ENCODE data around the gene DUSP28.

DNA sequence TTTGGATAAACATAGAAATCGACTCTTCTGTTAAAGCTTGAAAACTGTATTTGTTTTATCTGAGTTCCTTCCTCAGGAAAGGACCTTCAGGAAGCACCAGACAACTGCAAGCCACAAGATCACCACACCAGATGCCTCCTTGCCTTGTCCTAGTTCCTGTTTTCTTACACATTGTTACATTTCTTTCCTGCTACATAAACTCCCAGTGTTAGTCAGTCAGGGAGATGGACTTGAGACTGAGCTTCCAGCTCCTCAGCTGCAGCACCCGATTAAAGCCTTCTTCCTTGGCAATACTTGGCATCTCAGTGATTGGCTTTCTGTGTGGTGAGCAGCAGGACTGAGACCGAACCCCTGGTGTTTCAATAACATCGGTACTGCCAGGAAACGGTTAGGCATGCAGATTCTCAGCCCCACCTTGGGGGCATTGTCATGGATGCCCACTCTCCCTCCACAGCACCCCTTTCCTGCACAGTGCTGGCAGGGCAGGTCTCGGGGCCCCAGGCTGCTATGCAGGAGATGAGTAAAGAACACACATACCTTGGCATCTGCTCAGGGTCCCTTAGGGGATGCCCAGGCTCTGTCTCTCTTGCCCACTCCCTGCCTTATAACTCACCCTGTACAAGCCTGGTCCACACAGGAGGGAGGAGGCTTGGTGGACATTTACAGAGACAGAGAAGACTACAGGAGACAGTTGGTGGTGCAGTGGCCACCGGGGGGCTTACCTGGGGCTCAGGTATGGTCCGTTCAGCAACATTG, 35.0 kb upstream of the DUSP28 start:
- TF ChIP-seq, protein P1, sequence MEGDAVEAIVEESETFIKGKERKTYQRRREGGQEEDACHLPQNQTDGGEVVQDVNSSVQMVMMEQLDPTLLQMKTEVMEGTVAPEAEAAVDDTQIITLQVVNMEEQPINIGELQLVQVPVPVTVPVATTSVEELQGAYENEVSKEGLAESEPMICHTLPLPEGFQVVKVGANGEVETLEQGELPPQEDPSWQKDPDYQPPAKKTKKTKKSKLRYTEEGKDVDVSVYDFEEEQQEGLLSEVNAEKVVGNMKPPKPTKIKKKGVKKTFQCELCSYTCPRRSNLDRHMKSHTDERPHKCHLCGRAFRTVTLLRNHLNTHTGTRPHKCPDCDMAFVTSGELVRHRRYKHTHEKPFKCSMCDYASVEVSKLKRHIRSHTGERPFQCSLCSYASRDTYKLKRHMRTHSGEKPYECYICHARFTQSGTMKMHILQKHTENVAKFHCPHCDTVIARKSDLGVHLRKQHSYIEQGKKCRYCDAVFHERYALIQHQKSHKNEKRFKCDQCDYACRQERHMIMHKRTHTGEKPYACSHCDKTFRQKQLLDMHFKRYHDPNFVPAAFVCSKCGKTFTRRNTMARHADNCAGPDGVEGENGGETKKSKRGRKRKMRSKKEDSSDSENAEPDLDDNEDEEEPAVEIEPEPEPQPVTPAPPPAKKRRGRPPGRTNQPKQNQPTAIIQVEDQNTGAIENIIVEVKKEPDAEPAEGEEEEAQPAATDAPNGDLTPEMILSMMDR (IDR thresholded peaks at IDR 0.05; ENCODE audit: low read depth, low read length) = no peak
- TF ChIP-seq EZH2phosphoT487 (IDR thresholded peaks at IDR 0.05; ENCODE audit: low read depth) = no peak

Measured in OCI-LY3 (cell line).